ENCODE data around the gene MRPL28. TPM values are rescaled to one million over a fixed set of nuclear protein-coding genes. Genes with fewer than 3 reads are reported as not detected.

MRPL28 gene
- total RNA-seq, 1 experiment from 2014 or later = 91.2 TPM

DNA sequence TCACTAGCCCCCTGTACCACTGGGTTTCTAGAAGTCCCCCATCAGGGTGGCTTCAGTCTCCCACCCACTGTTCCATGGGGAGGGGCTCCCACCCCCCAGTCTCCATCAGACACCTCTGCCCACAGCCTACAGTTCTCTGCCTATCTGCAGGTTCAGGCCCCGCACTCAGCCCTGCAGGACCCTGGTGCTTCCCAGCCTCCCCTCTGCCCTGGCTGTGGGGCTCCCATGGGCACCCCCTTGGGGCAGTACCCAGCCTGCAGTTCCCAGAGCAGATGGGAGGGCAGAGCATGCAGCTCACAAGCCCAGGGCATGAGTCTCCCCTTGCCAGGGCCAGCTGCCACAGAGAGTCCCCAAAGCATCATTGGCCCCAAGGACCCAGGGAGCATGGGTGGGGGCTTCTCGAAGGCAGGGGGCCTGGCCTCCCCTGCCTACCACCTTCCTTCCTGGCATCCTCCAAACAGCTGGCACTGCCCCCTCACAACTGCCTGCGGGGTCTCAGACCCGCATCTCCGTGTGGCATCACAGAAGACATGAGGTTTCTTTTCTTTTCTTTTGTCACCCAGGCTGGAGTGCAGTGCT is 2.8 kb upstream of the MRPL28 start:
- BruUV-seq (replicated peaks) = no TSS peak
- no peak for DNase-seq
- Histone ChIP-seq H3K36me3 (ENCODE audit: control insufficient read depth, insufficient read depth, low read length) (peaks cover 2% of the 10 kb centered on the region), H3K9me3 (no peaks in the 10 kb centered on the region), H3K27me3 (replicated peaks; ENCODE audit: control insufficient read depth, insufficient read depth, low read length) (no peaks in the 10 kb centered on the region), H3K4me3 (ENCODE audit: low read depth, low read length) (no peak overlapping the region), H3K4me1 (no peaks in the 10 kb centered on the region)
- intact Hi-C loops (cut with micrococcal nuclease; ENCODE audit: unreplicated experiment) = no loop called here
- CTCF ChIA-PET = no interaction called here
- H3K9me3 Mint-ChIP-seq (ENCODE audit: unreplicated experiment) = no peaks in the 10 kb centered on the region
- H3K4me3 Mint-ChIP-seq (ENCODE audit: unreplicated experiment) = no peak overlapping the region
- peaks cover 45% of the 10 kb centered on the region for H3K36me3 Mint-ChIP-seq (ENCODE audit: insufficient read depth, unreplicated experiment)
- H3K4me1 Mint-ChIP-seq (ENCODE audit: low read depth, unreplicated experiment) = no peaks in the 10 kb centered on the region
- H3K27me3 Mint-ChIP-seq (ENCODE audit: insufficient read depth, unreplicated experiment) = no peaks in the 10 kb centered on the region
- no peak overlapping the region for H3K27ac Mint-ChIP-seq (ENCODE audit: unreplicated experiment)
- POLR2A ChIA-PET = no interaction called here
- TF ChIP-seq, protein P1, sequence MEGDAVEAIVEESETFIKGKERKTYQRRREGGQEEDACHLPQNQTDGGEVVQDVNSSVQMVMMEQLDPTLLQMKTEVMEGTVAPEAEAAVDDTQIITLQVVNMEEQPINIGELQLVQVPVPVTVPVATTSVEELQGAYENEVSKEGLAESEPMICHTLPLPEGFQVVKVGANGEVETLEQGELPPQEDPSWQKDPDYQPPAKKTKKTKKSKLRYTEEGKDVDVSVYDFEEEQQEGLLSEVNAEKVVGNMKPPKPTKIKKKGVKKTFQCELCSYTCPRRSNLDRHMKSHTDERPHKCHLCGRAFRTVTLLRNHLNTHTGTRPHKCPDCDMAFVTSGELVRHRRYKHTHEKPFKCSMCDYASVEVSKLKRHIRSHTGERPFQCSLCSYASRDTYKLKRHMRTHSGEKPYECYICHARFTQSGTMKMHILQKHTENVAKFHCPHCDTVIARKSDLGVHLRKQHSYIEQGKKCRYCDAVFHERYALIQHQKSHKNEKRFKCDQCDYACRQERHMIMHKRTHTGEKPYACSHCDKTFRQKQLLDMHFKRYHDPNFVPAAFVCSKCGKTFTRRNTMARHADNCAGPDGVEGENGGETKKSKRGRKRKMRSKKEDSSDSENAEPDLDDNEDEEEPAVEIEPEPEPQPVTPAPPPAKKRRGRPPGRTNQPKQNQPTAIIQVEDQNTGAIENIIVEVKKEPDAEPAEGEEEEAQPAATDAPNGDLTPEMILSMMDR (IDR thresholded peaks at IDR 0.05; ENCODE audit: insufficient read depth in 1 of 2, low read depth in 1 of 2, low read length in 1 of 2, severe bottlenecking in 1 of 2, unreplicated experiment in 1 of 2) = no peak

DNA sequence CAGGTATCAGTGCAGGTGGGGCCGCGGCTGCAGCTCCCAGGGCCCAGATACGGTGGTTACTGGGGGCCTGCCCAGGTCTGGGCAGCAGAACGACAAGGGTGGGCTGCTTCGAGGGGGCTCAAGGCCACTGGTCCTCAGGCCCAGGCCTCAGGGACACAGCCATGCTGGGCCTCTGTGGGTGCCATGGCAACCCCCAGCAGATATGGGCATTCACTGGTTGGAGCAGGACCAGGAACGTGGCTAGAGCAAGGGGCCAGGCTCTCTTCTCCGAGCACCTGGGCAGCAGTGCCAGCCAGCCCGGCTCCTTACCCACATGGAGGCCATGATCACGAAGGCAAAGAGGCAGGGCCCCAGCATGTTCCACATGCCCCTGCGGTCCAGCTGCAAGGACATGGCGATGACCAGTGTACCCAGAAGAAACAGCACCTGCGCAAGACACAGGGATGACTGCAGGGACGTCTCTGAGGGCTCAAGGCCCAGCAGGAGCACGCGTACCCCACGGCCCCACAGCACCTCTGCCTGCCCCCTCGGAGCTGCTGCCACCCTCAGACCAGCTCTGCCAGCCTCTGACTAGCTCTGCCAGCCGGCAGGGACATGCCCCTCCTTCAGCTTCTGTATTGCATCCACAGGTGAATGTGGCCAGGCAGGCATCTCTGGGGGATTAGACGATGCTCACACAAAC is 2.1 kb upstream of the MRPL28 start:
- no TSS peak for BruUV-seq (replicated peaks)
- Histone ChIP-seq H3K4me1 (no peaks in the 10 kb centered on the region), H3K9me3 (no peaks in the 10 kb centered on the region), H3K27me3 (replicated peaks; ENCODE audit: control insufficient read depth, insufficient read depth, low read length) (no peaks in the 10 kb centered on the region), H3K4me3 (ENCODE audit: low read depth, low read length) (no peak overlapping the region), H3K36me3 (ENCODE audit: control insufficient read depth, insufficient read depth, low read length) (peaks cover 2% of the 10 kb centered on the region)
- H3K4me1 Mint-ChIP-seq (ENCODE audit: low read depth, unreplicated experiment) = no peaks in the 10 kb centered on the region
- no peak overlapping the region for H3K4me3 Mint-ChIP-seq (ENCODE audit: unreplicated experiment)
- H3K9me3 Mint-ChIP-seq (ENCODE audit: unreplicated experiment) = no peaks in the 10 kb centered on the region
- TF ChIP-seq, protein P1 (IDR thresholded peaks at IDR 0.05; ENCODE audit: insufficient read depth in 1 of 2, low read depth in 1 of 2, low read length in 1 of 2, severe bottlenecking in 1 of 2, unreplicated experiment in 1 of 2) = no peak
- H3K36me3 Mint-ChIP-seq (ENCODE audit: insufficient read depth, unreplicated experiment) = peaks cover 45% of the 10 kb centered on the region
- intact Hi-C loops (cut with micrococcal nuclease; ENCODE audit: unreplicated experiment) = no loop called here
- POLR2A ChIA-PET = no interaction called here
- H3K27me3 Mint-ChIP-seq (ENCODE audit: insufficient read depth, unreplicated experiment) = no peaks in the 10 kb centered on the region
- CTCF ChIA-PET = no interaction called here
- DNase-seq = no peak
- no peak overlapping the region for H3K27ac Mint-ChIP-seq (ENCODE audit: unreplicated experiment)

DNA sequence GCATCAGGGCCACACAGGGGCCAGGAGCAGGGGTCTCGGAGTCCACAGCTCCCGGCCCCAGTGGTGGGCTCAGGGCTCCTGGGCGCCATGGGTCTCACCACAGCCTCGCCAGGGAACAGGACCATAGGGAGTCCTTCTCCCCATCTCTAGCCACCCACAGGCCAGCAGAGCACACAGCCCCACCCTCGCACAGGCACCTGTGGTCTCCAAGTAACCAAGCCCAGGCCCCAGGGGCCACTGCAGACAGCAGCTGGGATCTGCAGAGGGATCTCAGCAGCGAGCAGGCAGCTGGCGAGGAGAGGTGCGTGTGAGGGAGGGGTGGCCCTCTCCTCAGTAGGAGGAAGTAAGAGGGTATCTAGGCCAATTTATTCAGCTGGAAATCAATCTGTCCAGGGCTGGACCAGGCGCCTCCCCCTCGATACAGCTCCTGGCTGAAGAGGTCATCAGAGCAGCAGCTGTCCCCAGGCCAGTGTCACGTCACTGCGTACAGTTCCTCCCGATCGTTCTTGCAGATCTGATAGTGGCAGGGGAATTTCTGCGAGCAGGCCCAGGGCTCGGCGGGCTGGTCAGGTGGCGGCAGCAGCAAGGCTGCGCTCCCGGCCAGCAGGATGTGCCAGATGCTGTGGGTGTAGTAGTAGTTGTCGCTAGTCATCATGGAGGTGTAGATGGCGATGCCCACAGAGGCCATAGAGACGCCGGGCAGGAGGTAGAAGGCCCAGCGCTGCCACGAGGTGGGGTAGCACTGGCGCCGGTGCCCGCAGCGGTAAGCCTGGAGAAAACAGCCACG is 1.4 kb upstream of the MRPL28 start:
- H3K4me3 Mint-ChIP-seq (ENCODE audit: unreplicated experiment) = no peak overlapping the region
- peaks cover 2% of the 10 kb centered on the region for H3K36me3 ChIP-seq (ENCODE audit: control insufficient read depth, insufficient read depth, low read length)

More for the DNA sequence above, 1.4 kb upstream of the MRPL28 start:
- Histone ChIP-seq H3K4me1 (no peaks in the 10 kb centered on the region), H3K27me3 (replicated peaks; ENCODE audit: control insufficient read depth, insufficient read depth, low read length) (no peaks in the 10 kb centered on the region), H3K4me3 (ENCODE audit: low read depth, low read length) (no peak overlapping the region), H3K9me3 (no peaks in the 10 kb centered on the region)
- Mint-ChIP-seq H3K4me1 (ENCODE audit: low read depth, unreplicated experiment) (no peaks in the 10 kb centered on the region), H3K9me3 (ENCODE audit: unreplicated experiment) (no peaks in the 10 kb centered on the region), H3K36me3 (ENCODE audit: insufficient read depth, unreplicated experiment) (peaks cover 47% of the 10 kb centered on the region), H3K27ac (ENCODE audit: unreplicated experiment) (no peak overlapping the region), H3K27me3 (ENCODE audit: insufficient read depth, unreplicated experiment) (no peaks in the 10 kb centered on the region)
- POLR2A ChIA-PET = no interaction called here
- CTCF ChIA-PET = interaction anchor here (0.6 to 1.4 kb wide), 3 partner anchors 11 to 395 kb away, joined by 3 to 6 read pairs (median 3); partner anchors contain the start of gene AXIN1
- DNase-seq = no peak
- BruUV-seq (replicated peaks) = no TSS peak
- intact Hi-C loops (cut with micrococcal nuclease; ENCODE audit: unreplicated experiment) = no loop called here
- TF ChIP-seq, protein P1 (IDR thresholded peaks at IDR 0.05; ENCODE audit: insufficient read depth in 1 of 2, low read depth in 1 of 2, low read length in 1 of 2, severe bottlenecking in 1 of 2, unreplicated experiment in 1 of 2) = no peak
